Chondrocyte (in vitro differentiated cells): ENCODE measurements around the gene ARAP1. TPM values are rescaled to one million over a fixed set of nuclear protein-coding genes. Genes with fewer than 3 reads are reported as not detected.

ENCODE experiments used
- DNase-seq: peaks from one replicate; pipeline ENCODE4 v3.0.0; 2021; ENCODE audit warnings: mixed read lengths, low spot score
- H3K27ac Mint-ChIP-seq: one replicate; pipeline ENCODE4 v1.8.0; 2021; ENCODE audit warnings: mild to moderate bottlenecking, moderate library complexity, mixed read lengths; ENCODE audit not compliant: unreplicated experiment
- H3K27me3 Mint-ChIP-seq: 2 replicates; pipeline ENCODE4 v1.8.0; 2021; ENCODE audit warnings: low read depth, mixed read lengths
- H3K36me3 Mint-ChIP-seq: 2 replicates; pipeline ENCODE4 v1.8.0; 2021; ENCODE audit warnings: low read depth, mixed read lengths
- H3K4me1 Mint-ChIP-seq: 2 replicates; pipeline ENCODE4 v1.8.0; 2021; ENCODE audit warnings: low read depth, mild to moderate bottlenecking, mixed read lengths
- H3K4me3 Mint-ChIP-seq: one replicate; pipeline ENCODE4 v1.8.0; 2021; ENCODE audit warnings: mild to moderate bottlenecking, moderate library complexity, mixed read lengths; ENCODE audit not compliant: unreplicated experiment
- H3K9me3 Mint-ChIP-seq: 2 replicates; pipeline ENCODE4 v1.8.0; 2021; ENCODE audit warnings: low read depth, mixed read lengths
- CTCF ChIP-seq: fragments of 200-600 bp; sonication (generic); IDR thresholded peaks from 2 replicates; pipeline ENCODE4 v1.5.0; 2021; ENCODE audit warnings: antibody characterized with exemption, mild to moderate bottlenecking, moderate library complexity
- total RNA-seq: library from RNA; stranded (reverse); gene quantifications from 3 replicates; pipeline ENCODE4 v1.2.1, GENCODE V29; 2021

Gene ARAP1
- total RNA-seq, 1 donor from 2014 or later: 45.3 TPM

GRCh38 chr11:72655896-72656464 lies 96.2 kb downstream of the ARAP1 start:
- Mint-ChIP-seq H3K4me3 (no peak overlapping the region), H3K36me3 (no peaks in the 10 kb centered on the region), H3K4me1 (no peaks in the 10 kb centered on the region), H3K27me3 (peaks cover 35% of the 10 kb centered on the region), H3K27ac (no peak overlapping the region), H3K9me3 (no peaks in the 10 kb centered on the region)
- DNase-seq: no peak
- no peak for TF ChIP-seq CTCF

GRCh38 chr11:72655014-72655413 lies 97.2 kb downstream of the ARAP1 start:
- Mint-ChIP-seq H3K9me3 (no peaks in the 10 kb centered on the region), H3K4me3 (no peak overlapping the region), H3K36me3 (no peaks in the 10 kb centered on the region), H3K4me1 (no peaks in the 10 kb centered on the region), H3K27me3 (peaks cover 33% of the 10 kb centered on the region), H3K27ac (no peak overlapping the region)
- DNase-seq: no peak
- TF ChIP-seq CTCF: no peak

- H3K36me3 Mint-ChIP-seq: no peaks in the 10 kb centered on the region
- H3K9me3 Mint-ChIP-seq: no peaks in the 10 kb centered on the region
- peaks cover 21% of the 10 kb centered on the region for H3K27me3 Mint-ChIP-seq
- TF ChIP-seq CTCF: no peak
- DNase-seq: no peak
- no peak overlapping the region for H3K4me3 Mint-ChIP-seq
- no peak overlapping the region for H3K27ac Mint-ChIP-seq
- H3K4me1 Mint-ChIP-seq: no peaks in the 10 kb centered on the region
These were observed 98.6 kb downstream of the ARAP1 start for GRCh38 chr11:72653649-72654048.

- Mint-ChIP-seq H3K36me3 (no peaks in the 10 kb centered on the region), H3K27me3 (peaks cover 16% of the 10 kb centered on the region), H3K4me1 (no peaks in the 10 kb centered on the region), H3K9me3 (no peaks in the 10 kb centered on the region), H3K27ac (no peak overlapping the region), H3K4me3 (no peak overlapping the region)
- no peak for DNase-seq
- TF ChIP-seq CTCF: no peak
These were observed 99.2 kb downstream of the ARAP1 start for GRCh38 chr11:72652873-72653630.

GRCh38 chr11:72652133-72652532 lies 100.1 kb downstream of the ARAP1 start:
- H3K9me3 Mint-ChIP-seq: no peaks in the 10 kb centered on the region
- no peak for TF ChIP-seq CTCF
- H3K36me3 Mint-ChIP-seq: no peaks in the 10 kb centered on the region
- no peak overlapping the region for H3K27ac Mint-ChIP-seq
- H3K4me1 Mint-ChIP-seq: no peaks in the 10 kb centered on the region
- DNase-seq: no peak
- H3K4me3 Mint-ChIP-seq: no peak overlapping the region
- H3K27me3 Mint-ChIP-seq: peaks cover 16% of the 10 kb centered on the region
